ENCODE results near the gene C1QTNF8. TPM values are rescaled to one million over a fixed set of nuclear protein-coding genes. Genes with fewer than 3 reads are reported as not detected.
A peak's percentile ranks its signal among the peaks of the same experiment; 100 is the strongest.

C1QTNF8 gene
- total RNA-seq, 1 donor from 2014 or later, result not detected

DNA sequence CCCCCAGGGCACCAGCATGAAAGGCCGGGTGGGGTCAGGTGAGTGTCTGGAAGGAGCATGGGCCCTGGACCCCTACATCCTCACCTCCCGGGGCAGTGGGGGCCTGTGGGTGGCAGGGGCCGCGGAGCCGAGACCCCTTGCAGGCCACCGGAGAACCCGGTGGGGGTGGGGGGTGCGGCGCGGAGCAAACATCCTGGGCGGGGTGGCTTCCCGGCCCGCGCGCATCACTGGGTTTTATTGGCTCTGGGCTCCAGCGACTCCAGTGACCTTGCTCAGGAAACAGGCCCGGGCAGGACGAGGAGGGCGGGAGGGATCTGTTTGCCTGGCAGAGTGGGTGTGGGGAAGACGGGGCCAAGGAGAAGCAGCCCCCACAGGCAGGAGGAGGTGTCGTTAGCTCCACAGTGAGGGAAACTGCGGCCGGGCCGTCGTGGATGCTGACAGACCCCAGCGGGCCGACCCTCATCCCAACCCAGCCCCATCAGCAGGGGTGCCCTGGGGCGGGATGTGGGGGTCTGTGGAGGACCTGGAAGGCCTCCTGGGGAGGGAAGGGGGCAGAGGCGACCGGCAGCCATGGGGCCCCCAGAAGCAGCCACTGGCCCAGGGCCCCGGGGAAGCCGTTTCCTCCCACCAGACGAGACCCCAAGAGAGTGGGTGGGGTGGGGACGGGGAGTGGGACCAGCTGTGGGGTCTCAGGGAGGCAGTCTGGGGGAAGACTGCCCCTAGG lies 12.9 kb downstream of the C1QTNF8 start:
- DNase-seq, result no peak
- intact Hi-C loops (cut with micrococcal nuclease), result no loop called here
- ATAC-seq, result no peak

DNA sequence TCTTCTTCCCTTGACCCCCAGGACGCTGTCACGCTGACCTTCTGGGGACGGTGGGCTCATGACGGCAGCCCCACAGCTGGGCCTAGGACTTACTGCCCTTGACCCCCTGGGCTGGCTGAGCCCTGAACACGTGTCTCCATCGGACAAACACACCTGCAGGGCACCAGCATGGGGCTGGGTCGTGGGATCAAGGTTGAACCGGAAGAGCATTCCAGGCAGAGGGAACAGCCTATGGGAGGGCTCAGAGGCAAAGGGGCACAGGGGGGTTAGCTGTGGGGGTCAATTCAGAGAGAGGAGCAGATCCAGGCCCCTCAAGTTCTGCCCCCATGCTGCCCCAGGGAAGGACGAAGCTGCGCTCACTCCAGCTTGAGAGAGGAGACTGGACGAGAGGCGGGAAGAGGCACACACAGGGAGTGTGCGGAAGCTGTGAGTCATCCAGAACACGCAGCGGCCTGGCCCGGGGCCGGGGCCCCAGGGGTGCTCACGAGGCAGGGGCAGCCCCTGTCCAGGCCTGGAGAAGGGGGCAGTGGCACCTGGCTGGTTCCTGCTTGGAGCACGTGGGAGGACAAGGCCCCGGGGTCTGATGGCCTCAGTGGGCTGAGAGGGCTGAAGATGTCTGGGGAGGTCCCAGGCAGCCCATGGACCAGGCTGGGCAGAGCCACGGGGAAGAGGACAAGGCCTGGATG lies 13.6 kb downstream of the C1QTNF8 start:
- no peak for DNase-seq
- intact Hi-C loops (cut with micrococcal nuclease), result no loop called here
- ATAC-seq, result no peak

DNA sequence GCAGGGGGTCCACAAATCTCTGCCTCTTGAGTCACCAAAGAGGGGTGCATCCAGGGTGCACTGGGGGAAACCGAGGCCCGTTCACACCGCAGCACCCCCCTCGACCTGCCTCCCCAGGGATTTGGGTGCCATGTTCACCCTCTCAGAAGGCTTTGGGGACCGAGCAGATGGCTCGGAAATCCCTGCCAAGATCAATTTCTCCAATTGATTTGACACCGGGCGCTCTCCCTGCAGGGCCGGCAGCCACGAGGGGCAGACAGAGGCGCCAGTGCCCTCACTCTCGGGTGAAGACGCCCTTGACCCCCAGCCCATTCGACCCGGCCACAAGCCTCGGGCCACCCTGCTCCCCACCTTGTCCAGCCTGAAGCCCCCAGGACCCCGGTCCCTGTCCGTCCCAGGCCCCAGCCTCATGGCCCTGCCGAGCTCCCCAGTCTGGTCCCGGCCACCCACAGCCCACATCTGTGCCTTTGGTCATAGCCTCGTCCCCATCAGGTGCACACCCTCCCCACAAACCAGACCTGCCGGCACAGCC lies 14.2 kb downstream of the C1QTNF8 start:
- intact Hi-C loops (cut with micrococcal nuclease), result no loop called here
- ATAC-seq (no peak), DNase-seq (no peak)

DNA sequence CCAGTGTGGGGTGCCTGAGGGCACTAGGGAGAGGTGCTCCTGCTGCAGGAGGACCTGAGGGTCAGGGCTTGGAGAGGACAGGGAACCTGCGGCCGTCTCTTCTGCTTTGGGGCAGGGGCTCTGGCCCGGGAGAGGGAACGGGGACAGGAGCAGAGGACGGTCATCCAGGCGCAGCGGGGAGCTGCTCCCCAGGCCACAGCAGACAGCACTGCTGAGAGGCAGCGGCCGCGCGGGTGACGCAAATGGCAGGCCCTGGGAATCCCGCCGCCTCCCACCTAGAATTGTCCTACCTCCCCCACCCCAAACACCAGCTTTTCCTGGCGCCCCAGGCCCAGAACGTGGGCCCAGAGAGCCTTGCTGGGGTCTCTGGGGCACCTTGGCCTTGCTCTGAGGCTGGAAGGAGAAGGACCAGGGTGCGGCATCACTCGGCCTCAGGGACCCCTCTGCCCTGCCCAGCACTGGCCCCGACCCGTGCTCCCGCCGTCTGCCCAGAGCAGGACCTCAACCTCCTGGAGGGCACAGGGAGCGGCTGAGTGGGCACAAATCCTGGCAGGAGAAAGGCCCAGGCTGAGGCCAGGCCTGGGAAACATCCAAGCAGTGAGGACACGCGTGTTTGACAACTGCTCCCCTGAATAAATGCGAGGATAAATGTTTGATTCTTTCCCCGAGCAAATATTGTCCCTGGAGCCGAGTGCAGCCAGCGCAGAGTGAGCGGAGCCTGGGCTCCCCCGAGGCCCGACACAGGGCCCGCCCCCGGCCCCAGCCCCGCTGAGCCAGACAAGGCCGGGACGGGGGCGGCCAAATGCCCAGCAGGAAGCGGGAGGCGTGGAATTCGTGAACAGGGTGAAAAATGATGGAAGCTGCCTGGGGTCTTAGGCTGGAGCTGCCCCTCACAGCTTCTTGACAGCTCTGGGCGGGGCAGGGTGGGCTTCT lies 15.0 kb downstream of the C1QTNF8 start:
- ATAC-seq (no peak), DNase-seq (no peak)
- intact Hi-C loops (cut with micrococcal nuclease), result no loop called here

DNA sequence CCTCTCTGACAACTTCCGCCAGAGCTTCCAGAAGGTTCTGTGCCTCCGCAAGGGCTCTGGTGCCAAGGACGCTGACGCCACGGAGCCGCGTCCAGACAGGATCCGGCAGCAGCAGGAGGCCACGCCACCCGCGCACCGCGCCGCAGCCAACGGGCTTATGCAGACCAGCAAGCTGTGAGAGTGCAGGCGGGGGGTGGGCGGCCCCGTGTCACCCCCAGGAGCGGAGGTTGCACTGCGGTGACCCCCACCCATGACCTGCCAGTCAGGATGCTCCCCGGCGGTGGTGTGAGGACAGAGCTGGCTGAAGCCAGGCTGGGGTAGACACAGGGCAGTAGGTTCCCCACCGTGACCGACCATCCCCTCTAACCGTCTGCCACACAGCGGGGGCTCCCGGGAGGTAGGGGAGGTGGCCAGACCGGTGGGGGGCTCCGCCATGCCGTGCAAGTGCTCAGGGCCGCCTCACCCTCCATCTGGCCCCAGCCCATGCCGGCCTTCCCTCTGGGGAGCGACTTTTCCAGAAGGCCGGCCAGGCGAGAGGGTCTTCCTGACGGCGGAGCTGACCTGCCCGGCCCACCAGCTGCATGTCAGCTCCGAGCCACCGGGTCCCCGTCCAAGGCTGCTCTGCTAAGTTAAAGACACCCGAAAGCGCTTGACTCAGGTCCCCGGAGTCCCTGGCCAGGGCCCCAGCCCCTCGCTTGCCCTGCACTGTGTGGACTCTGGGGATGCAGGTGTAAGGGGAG lies 16.1 kb downstream of the C1QTNF8 start:
- DNase-seq (no peak), ATAC-seq (no peak)
- intact Hi-C loops (cut with micrococcal nuclease), result no loop called here

DNA sequence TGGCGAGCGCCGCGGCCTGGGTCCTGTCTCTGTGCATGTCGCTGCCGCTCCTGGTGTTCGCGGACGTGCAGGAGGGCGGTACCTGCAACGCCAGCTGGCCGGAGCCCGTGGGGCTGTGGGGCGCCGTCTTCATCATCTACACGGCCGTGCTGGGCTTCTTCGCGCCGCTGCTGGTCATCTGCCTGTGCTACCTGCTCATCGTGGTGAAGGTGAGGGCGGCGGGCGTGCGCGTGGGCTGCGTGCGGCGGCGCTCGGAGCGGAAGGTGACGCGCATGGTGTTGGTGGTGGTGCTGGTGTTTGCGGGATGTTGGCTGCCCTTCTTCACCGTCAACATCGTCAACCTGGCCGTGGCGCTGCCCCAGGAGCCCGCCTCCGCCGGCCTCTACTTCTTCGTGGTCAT lies 16.7 kb downstream of the C1QTNF8 start:
- intact Hi-C loops (cut with micrococcal nuclease), result no loop called here
- DNase-seq (no peak), ATAC-seq (no peak)

DNA sequence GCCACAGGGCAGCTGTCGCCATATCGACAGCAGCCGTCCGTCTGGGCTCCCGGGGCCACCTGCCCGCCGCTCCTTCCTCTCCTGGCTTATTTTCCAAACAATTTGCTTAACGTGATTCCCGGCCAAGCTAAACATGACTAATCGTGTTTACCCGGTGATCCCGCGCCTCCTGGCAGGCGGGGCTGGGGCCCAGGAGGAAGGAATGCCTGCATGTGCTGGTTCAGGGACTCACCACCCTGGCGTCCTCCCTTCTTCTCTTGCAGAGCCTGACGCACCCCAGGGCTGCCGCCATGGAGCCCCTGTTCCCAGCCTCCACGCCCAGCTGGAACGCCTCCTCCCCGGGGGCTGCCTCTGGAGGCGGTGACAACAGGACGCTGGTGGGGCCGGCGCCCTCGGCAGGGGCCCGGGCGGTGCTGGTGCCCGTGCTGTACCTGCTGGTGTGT lies 17.4 kb downstream of the C1QTNF8 start:
- intact Hi-C loops (cut with micrococcal nuclease), result no loop called here
- DNase-seq (no peak), ATAC-seq (no peak)

DNA sequence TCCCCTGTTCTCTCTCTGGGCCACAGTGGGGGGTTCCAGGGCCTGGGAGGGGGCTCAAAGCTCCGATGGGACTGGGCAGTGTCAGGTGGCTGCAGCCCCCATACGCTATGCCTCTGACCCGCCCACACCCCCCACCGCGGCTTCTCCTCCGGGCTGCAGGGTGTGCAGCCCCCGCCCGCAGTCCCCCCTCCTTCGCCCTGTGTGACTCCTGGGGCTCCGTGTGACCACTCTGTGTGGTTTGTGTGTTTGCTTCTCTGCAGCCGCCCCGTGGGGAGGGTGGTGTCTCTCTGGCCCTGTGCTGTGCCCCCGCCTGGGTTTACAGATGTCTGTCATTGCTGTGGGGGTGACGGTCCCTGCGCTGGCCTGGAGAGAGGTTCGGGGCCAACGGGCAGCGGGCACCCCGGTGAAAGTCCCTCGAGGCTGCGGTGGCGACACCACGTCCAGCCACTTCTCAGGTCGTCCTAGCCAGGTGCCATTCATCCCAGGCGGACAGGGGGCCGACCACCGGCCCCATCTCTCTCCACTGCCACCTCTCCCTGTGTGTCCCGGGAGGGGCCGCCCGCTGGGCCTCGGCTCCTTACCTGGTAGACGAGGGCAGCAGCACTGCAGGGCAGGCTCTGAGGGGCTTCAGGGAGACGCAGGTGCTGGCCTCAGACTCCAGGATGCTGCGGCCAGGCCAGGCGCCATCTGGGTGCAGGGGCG lies 18.0 kb downstream of the C1QTNF8 start:
- no peak for DNase-seq
- intact Hi-C loops (cut with micrococcal nuclease), result no loop called here
- no peak for ATAC-seq

DNA sequence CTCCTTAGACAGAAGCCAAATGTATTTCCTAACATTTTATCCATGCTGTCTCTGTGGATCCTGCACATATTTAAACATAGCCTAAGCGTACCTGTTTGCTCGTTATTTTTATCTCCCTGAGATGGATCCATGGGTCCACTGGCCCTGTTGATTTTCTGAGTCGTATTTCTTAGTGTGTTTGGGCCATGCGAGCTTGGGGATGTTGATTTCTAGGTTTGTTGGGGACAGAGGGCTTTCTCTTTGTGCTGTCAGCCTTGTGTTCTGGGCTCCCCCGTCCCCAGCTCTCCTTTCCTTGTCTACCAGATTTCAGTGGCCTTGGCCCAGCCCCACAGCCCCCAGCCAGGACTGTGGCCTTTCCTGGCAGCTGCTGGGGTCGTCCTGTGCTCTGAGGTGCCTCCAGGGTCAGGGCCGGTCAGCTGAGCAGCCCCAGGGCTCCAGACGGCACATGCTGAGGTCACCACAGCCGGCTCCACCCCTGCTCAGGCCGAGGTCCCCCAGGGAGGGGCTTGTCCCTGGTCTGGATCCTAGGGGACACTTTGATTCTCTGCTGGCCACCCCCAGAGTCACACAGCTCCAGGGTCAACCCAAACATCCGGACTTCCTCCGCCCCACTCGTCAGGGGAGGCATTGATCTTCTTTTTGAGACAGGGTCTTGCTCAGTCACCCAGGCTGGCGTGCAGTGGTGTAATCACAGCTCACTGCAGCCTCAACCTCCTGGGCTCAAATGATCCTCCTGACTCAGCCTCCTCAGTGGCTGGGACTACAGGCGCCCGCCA lies 19.1 kb downstream of the C1QTNF8 start:
- no peak for DNase-seq
- intact Hi-C loops (cut with micrococcal nuclease), result no loop called here
- ATAC-seq, result no peak

DNA sequence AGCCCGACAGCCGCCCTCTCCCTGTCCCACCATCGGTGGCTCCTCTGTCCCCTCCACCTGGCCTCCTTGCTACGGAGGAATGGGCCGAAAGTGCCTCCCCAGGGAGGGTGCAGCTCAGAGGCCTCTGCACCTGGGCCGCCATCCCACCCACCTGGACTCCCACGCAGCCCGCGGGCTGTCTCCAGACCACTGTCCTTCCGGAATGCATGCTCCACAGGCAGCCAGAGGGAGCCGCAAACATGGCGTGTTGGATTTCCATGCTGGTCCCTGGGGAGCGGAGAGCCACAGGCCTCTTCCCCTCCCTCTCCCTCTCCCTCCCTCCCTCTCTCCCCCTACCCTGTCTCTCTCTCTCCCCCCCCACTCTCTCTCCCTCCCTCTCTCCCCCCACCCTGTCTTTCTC lies 20.5 kb downstream of the C1QTNF8 start:
- intact Hi-C loops (cut with micrococcal nuclease), result no loop called here
- no peak for ATAC-seq
- no peak for DNase-seq

DNA sequence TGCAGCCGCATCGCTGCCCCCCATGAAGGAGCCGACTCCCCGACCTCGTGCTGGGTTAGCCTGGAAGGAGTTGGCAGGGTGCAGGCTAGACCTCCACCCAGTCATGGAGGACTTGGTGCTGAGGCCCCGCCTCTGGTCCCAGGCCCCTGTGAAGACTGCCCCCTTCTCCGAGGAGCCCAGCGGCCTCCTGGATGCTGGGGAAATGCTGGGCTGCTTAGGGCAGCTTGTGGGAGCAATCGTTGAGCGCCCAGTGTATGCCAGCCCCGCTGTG lies 21.7 kb downstream of the C1QTNF8 start:
- intact Hi-C loops (cut with micrococcal nuclease), result no loop called here
- ATAC-seq, result no peak
- no peak for DNase-seq

DNA sequence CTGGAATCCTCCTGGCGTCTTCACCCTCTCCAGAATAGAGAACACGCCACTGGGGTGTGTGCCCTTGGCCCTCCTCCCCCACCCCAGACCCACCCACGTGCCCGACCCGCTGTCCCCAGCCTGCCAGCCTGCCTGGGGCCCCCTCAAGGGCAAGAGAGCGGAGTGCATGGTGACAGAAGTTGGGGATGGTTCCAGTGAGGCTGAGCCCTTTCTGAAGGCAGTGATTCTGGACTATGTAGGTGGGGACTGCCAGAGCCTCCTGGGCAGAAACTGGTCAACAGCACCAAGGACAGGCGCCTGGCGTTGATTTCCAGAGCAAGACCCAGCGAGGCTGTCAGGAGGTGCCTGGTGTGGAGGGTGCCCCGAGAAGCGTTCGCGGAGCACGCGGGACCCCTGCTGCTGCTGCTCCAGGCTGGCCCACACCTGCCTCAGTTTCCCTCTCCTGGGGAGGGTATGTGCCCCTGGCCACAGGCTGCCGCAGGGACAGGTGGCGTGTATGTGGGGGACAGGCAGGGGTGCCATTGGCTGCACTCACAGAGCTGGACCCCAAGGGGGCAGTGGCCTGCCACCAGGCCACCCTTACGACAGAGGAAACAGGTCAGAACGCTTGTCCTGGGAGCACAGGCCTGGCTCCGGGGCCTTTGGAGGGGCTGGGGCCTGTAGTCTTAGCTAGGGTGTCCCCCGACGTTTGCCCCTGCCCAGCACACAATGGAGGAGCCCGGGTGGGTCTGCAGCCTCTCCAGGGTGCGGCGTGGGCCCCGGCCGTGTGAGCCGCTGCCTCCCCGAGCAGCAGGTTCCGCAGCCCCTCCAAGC lies 22.3 kb downstream of the C1QTNF8 start:
- peak; percentile 63 for DNase-seq
- ATAC-seq, result peak; percentile 70
- intact Hi-C loops (cut with micrococcal nuclease), result no loop called here

DNA sequence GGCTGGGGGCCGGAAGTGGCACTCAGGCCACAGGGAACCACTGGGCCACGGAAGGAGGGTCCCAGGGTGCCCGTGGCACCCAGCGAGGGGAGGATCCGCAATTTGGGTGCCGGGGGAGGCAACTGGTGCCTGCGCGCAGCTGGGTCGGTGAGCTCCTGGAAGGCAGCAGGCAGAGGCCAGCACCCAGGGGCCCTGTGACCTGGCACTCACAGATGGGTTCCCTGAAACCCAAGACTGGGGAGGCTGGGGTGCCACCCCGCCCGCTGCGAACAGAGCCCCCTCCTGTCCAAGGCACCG lies 22.8 kb downstream of the C1QTNF8 start:
- intact Hi-C loops (cut with micrococcal nuclease), result no loop called here
- DNase-seq (no peak), ATAC-seq (no peak)

DNA sequence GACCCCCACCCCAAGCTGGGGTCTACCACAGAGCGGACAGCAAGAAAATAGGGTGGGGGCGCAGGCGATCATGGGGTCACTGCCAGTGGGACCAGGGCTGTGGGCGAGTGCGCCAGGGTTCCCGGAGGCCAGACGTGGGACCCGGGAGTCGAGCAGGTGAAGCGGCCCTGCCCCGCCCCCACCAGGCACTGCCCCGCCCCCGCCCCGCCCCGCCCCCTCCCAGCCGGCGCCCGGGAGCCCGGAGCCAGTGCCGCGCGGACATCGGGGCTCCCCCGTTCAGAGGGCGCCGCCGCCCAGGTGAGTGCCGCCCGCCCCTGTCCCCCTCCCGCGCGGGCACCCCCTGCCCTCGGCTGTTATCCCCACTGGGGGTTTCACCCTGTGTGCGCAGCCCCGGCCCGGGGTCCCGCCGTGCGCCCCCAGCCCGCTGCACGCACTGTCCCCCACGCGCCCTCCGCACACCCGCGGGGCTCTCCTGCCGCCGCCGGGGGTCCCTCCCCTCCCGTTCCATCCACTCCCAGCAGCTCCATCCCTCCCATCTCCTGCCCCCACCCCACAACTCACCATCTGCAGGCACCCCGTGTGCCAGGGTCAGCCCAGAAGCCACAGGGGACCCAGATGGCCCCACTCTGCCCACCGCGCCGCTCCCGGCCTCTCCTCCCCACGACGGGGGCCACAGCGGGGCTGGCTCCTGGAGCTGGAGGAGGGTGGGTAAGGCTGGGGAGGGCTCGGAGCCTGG lies 23.4 kb downstream of the C1QTNF8 start, which contains the start of gene SSTR5:
Gene SSTR5, plus strand, starts transcription at position 222 of the 736 bp plus-strand sequence. CDS start 6,122 bp downstream, outside the sequence.
- peak; percentile 25 for ATAC-seq
- intact Hi-C loops (cut with micrococcal nuclease), result no loop called here
- DNase-seq, result no peak

DNA sequence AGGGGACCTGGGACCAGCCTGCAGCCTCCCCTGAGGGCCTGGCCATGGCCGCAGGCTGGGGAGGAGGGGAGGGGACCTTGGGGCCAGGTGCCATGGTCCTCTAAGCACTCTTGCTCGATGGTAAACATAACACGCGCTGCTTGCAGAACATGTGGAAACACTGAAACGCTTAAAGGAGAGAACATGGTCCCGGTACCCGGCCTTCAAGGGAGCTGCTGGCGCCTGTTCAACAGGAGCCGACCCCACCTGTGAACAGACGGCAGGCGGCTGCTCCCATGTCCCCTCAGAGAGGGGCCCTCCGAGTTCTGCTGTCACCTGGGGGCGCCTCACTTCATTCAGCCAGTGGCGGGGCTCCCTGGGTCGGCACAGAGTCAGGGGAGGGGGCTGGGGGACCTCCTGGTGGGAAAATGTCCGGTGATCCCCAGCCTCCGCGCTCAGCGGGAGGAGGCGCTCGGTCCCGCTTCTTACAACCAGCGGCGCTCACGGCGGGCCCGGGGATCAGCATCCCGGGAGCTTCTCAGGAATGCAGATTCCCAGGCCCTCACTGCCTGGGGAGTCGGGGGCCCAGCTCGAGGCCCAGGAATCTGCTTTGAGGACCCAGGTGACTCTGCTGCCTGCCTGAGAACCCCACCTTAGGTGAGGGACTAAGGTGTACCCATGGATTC lies 24.4 kb downstream of the C1QTNF8 start:
- no peak for ATAC-seq
- intact Hi-C loops (cut with micrococcal nuclease), result no loop called here

DNA sequence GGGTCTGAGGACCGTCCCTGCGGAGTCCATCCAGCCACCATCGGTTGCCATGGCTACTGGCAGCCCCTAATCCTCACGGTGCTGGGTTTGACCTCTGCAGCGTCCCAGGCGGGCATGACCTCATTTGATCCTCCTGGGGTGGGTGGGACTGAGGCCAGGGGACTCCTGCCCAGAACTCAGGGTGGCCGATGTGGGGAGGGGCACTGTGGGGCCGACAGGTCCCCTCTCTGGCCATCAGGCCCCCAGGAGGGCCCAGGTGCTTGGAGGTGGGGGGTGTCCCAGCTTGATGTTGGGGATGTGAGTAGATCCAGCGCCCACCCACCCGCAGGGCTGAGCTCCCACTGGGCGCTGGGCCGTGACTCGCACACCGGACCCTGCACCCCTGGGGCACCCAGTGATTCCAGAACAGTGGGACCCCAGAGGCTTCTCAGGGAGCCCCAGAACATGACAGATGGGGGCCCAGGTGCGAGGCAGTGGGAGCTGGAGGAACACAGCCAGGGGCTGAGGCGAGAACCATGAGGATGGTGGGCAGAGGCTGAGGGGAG lies 25.1 kb downstream of the C1QTNF8 start:
- ATAC-seq, result no peak
- intact Hi-C loops (cut with micrococcal nuclease), result no loop called here
- DNase-seq, result no peak

More for the DNA sequence above, 24.4 kb downstream of the C1QTNF8 start:
- DNase-seq, result no peak

All from left ventricle myocardium superior (tissue), 1 donor.